HFFc6 (cell line): ENCODE results near the gene RGS6. TPM values are rescaled to one million over a fixed set of nuclear protein-coding genes. Genes with fewer than 3 reads are reported as not detected.

ENCODE experiments used
- DNase-seq: peaks from one replicate; pipeline ENCODE4 v3.0.0-alpha.2; 2018
- H3K27ac Mint-ChIP-seq: 2 replicates; pipeline ENCODE4 v1.8.0; 2020; ENCODE audit warnings: mild to moderate bottlenecking, mixed read lengths
- H3K27me3 Mint-ChIP-seq: 2 replicates; pipeline ENCODE4 v1.8.0; 2021; ENCODE audit warnings: mild to moderate bottlenecking, moderate library complexity, mixed read lengths; ENCODE audit not compliant: insufficient read depth
- H3K36me3 Mint-ChIP-seq: 2 replicates; pipeline ENCODE4 v1.8.0; 2021; ENCODE audit warnings: low read depth, mixed read lengths
- H3K4me1 Mint-ChIP-seq: 2 replicates; pipeline ENCODE4 v1.8.0; 2020; ENCODE audit warnings: low read depth, mixed read lengths
- H3K4me3 Mint-ChIP-seq: 2 replicates; pipeline ENCODE4 v1.8.0; 2020; ENCODE audit warnings: mild to moderate bottlenecking, moderate library complexity, mixed read lengths
- H3K9me3 Mint-ChIP-seq: 2 replicates; pipeline ENCODE4 v1.8.0; 2020; ENCODE audit warnings: mild to moderate bottlenecking, mixed read lengths
- CTCF ChIP-seq: fragments of 200-600 bp; sonication (generic); IDR thresholded peaks from 2 replicates; pipeline ENCODE4 v1.5.0; 2021; ENCODE audit warnings: antibody characterized with exemption, mild to moderate bottlenecking
- total RNA-seq, 6 experiments: library from RNA; stranded (reverse); fragmentation: NEBNext Ultra II Directional; extraction: Animal tissue kit (Norgen Biotek cat#: 25700); gene quantifications; 2 replicates in 1 of 6; 3 replicates in 5 of 6; pipeline ENCODE4 v1.2.3, GENCODE V29; 2021

The RGS6 gene
- total RNA-seq, 6 experiments from 2014 or later = not detected

- Mint-ChIP-seq H3K27me3 (no peaks in the 10 kb centered on the region; the same call in 1 of the 2 replicates), H3K4me1 (no peaks in the 10 kb centered on the region), H3K4me3 (no peak overlapping the region), H3K27ac (no peak overlapping the region), H3K9me3 (no peaks in the 10 kb centered on the region), H3K36me3 (no peaks in the 10 kb centered on the region)
- no peak for DNase-seq
- TF ChIP-seq CTCF = no peak
These were observed 663.1 kb downstream of the RGS6 start for GRCh38 chr14:72595152-72595862.

- DNase-seq = no peak
- Mint-ChIP-seq H3K4me1 (no peaks in the 10 kb centered on the region), H3K27me3 (peaks cover 3% of the 10 kb centered on the region), H3K4me3 (no peak overlapping the region), H3K36me3 (no peaks in the 10 kb centered on the region), H3K27ac (no peak overlapping the region), H3K9me3 (no peaks in the 10 kb centered on the region)
- no peak for TF ChIP-seq CTCF
These were observed 665.3 kb downstream of the RGS6 start for GRCh38 chr14:72597252-72598233.

- TF ChIP-seq CTCF = no peak
- no peaks in the 10 kb centered on the region for H3K36me3 Mint-ChIP-seq
- H3K9me3 Mint-ChIP-seq = no peaks in the 10 kb centered on the region
- no peak overlapping the region for H3K4me3 Mint-ChIP-seq
- H3K4me1 Mint-ChIP-seq = peaks cover 2% of the 10 kb centered on the region
- peaks cover 3% of the 10 kb centered on the region for H3K27me3 Mint-ChIP-seq
- no peak for DNase-seq
- no peak overlapping the region for H3K27ac Mint-ChIP-seq
These were observed 666.1 kb downstream of the RGS6 start for GRCh38 chr14:72598306-72598705.

- no peak overlapping the region for H3K27ac Mint-ChIP-seq
- DNase-seq = no peak
These were observed 667.6 kb downstream of the RGS6 start for GRCh38 chr14:72599579-72600470.

More at GRCh38 chr14:72599579-72600470, 667.6 kb downstream of the RGS6 start:
- Mint-ChIP-seq H3K4me3 (no peak overlapping the region), H3K4me1 (peaks cover 9% of the 10 kb centered on the region), H3K36me3 (no peaks in the 10 kb centered on the region), H3K27me3 (peaks cover 3% of the 10 kb centered on the region), H3K9me3 (no peaks in the 10 kb centered on the region)
- TF ChIP-seq CTCF = no peak
